ENCODE results near the gene ZSWIM6. TPM values are rescaled to one million over a fixed set of nuclear protein-coding genes. Genes with fewer than 3 reads are reported as not detected.

Gene ZSWIM6
- total and polyA plus RNA-seq, 2 experiments from 2014 or later, result 3.9 to 6.0 TPM

- no peak for DNase-seq (ENCODE audit: low spot score)
- Histone ChIP-seq H3K36me3 (ENCODE audit: insufficient read depth) (no peaks in the 10 kb centered on the region), H3K27ac (ENCODE audit: low read depth) (no peak overlapping the region), H3K4me1 (ENCODE audit: insufficient read depth) (no peaks in the 10 kb centered on the region), H3K9me2 (ENCODE audit: insufficient read depth) (0 out of 2 replicates have a peak, but pooled peaks cover 4% of the 10 kb centered on the region), H4K20me1 (replicated peaks; ENCODE audit: insufficient read depth) (no peaks in the 10 kb centered on the region), H3K4me3 (no peak overlapping the region), H3F3A (replicated peaks; ENCODE audit: low read depth) (no peaks in the 10 kb centered on the region), H3K27me3 (ENCODE audit: insufficient read depth) (no peaks in the 10 kb centered on the region), H3K4me2 (no peak overlapping the region), H2AFZ (no peak overlapping the region), H3K79me2 (replicated peaks; ENCODE audit: insufficient read depth) (no peaks in the 10 kb centered on the region)
- no peaks in the 10 kb centered on the region for H3K9me3 Mint-ChIP-seq
- no peak overlapping the region for H3K27ac Mint-ChIP-seq
- H3K36me3 Mint-ChIP-seq (ENCODE audit: low read depth), result no peaks in the 10 kb centered on the region
- H3K4me3 Mint-ChIP-seq, result no peak overlapping the region
- no peak for ATAC-seq
- peaks cover 9% of the 10 kb centered on the region; the same call in 2 of the 3 replicates for H3K4me1 Mint-ChIP-seq
- TF ChIP-seq ZNF114 (CRISPR knock-in tag; IDR thresholded peaks at IDR 0.05) (no peak), ZNF462 (CRISPR knock-in tag; IDR thresholded peaks at IDR 0.05) (no peak), JUNB (IDR thresholded peaks at IDR 0.05; ENCODE audit: unreplicated experiment) (no peak), ETS1 (IDR thresholded peaks at IDR 0.05) (no peak), STAT1 (IDR thresholded peaks at IDR 0.05; ENCODE audit: unreplicated experiment) (no peak), CREB1 (CRISPR knock-in tag; IDR thresholded peaks at IDR 0.05; ENCODE audit: low read depth) (no peak), EZH2phosphoT487 (IDR thresholded peaks at IDR 0.05; ENCODE audit: unreplicated experiment) (no peak), EZH2 (IDR thresholded peaks at IDR 0.05; ENCODE audit: low read depth, unreplicated experiment) (no peak), NANOG (IDR thresholded peaks at IDR 0.05; ENCODE audit: borderline replicate concordance) (no peak), ZNF331 (CRISPR knock-in tag; IDR thresholded peaks at IDR 0.05; ENCODE audit: low read depth) (no peak), POLR2AphosphoS5 (IDR thresholded peaks at IDR 0.05; ENCODE audit: low read depth) (no peak)
- TF ChIP-seq, protein P1, sequence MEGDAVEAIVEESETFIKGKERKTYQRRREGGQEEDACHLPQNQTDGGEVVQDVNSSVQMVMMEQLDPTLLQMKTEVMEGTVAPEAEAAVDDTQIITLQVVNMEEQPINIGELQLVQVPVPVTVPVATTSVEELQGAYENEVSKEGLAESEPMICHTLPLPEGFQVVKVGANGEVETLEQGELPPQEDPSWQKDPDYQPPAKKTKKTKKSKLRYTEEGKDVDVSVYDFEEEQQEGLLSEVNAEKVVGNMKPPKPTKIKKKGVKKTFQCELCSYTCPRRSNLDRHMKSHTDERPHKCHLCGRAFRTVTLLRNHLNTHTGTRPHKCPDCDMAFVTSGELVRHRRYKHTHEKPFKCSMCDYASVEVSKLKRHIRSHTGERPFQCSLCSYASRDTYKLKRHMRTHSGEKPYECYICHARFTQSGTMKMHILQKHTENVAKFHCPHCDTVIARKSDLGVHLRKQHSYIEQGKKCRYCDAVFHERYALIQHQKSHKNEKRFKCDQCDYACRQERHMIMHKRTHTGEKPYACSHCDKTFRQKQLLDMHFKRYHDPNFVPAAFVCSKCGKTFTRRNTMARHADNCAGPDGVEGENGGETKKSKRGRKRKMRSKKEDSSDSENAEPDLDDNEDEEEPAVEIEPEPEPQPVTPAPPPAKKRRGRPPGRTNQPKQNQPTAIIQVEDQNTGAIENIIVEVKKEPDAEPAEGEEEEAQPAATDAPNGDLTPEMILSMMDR (conservative IDR thresholded peaks at IDR 0.05; ENCODE audit: low read depth in 2 of 2), result no peak
- TF ChIP-seq, protein P2, sequence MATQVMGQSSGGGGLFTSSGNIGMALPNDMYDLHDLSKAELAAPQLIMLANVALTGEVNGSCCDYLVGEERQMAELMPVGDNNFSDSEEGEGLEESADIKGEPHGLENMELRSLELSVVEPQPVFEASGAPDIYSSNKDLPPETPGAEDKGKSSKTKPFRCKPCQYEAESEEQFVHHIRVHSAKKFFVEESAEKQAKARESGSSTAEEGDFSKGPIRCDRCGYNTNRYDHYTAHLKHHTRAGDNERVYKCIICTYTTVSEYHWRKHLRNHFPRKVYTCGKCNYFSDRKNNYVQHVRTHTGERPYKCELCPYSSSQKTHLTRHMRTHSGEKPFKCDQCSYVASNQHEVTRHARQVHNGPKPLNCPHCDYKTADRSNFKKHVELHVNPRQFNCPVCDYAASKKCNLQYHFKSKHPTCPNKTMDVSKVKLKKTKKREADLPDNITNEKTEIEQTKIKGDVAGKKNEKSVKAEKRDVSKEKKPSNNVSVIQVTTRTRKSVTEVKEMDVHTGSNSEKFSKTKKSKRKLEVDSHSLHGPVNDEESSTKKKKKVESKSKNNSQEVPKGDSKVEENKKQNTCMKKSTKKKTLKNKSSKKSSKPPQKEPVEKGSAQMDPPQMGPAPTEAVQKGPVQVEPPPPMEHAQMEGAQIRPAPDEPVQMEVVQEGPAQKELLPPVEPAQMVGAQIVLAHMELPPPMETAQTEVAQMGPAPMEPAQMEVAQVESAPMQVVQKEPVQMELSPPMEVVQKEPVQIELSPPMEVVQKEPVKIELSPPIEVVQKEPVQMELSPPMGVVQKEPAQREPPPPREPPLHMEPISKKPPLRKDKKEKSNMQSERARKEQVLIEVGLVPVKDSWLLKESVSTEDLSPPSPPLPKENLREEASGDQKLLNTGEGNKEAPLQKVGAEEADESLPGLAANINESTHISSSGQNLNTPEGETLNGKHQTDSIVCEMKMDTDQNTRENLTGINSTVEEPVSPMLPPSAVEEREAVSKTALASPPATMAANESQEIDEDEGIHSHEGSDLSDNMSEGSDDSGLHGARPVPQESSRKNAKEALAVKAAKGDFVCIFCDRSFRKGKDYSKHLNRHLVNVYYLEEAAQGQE (IDR thresholded peaks at IDR 0.05; ENCODE audit: unreplicated experiment), result no peak
- no peaks in the 10 kb centered on the region for H3K27me3 Mint-ChIP-seq (ENCODE audit: insufficient read depth, low read depth, poor library complexity)
Measured at GRCh38 chr5:61292062-61292657, 39.9 kb upstream of the ZSWIM6 start.

Data from GM23338 (cell line).